IPS-11a (cell line): ENCODE data around the gene ABCC4.
"Not testable (repeated sequence)": the region's sequence is repeated elsewhere in the genome, so short reads cannot be mapped to it uniquely, and the experiment has no call there.

Source experiments
- H3K4me3 ChIP-seq: one replicate; pipeline ENCODE4 v1.5.1; 2013; ENCODE audit warnings: low read depth, low read length, control low read depth

Gene ABCC4

GRCh38 chr13:95204231-95204765 lies 97.0 kb downstream of the ABCC4 start:
- no peak overlapping the region for H3K4me3 ChIP-seq

GRCh38 chr13:95201814-95202651 lies 99.2 kb downstream of the ABCC4 start:
- no peak overlapping the region for H3K4me3 ChIP-seq

- not testable (repeated sequence) for H3K4me3 ChIP-seq
Measured at GRCh38 chr13:95200386-95200957, 100.8 kb downstream of the ABCC4 start.

- H3K4me3 ChIP-seq = no peak overlapping the region
Measured at GRCh38 chr13:95199896-95200295, 101.4 kb downstream of the ABCC4 start.

- not testable (repeated sequence) for H3K4me3 ChIP-seq
Measured at GRCh38 chr13:95198606-95199005, 102.6 kb downstream of the ABCC4 start.

- no peak overlapping the region for H3K4me3 ChIP-seq
Measured at GRCh38 chr13:95197548-95197947, 103.7 kb downstream of the ABCC4 start.

GRCh38 chr13:95195146-95195545 lies 106.1 kb downstream of the ABCC4 start:
- no peak overlapping the region for H3K4me3 ChIP-seq

- H3K4me3 ChIP-seq = no peak overlapping the region
Measured at GRCh38 chr13:95193509-95194230, 107.6 kb downstream of the ABCC4 start.

- H3K4me3 ChIP-seq = no peak overlapping the region
Measured at GRCh38 chr13:95192998-95193397, 108.3 kb downstream of the ABCC4 start.

GRCh38 chr13:95192564-95192945 lies 108.7 kb downstream of the ABCC4 start:
- H3K4me3 ChIP-seq = not testable (repeated sequence)

GRCh38 chr13:95191821-95192563 lies 109.3 kb downstream of the ABCC4 start:
- H3K4me3 ChIP-seq = no peak overlapping the region

GRCh38 chr13:95188128-95188527 lies 113.1 kb downstream of the ABCC4 start:
- H3K4me3 ChIP-seq = no peak overlapping the region

- H3K4me3 ChIP-seq = no peak overlapping the region
Measured at GRCh38 chr13:95185851-95186250, 115.4 kb downstream of the ABCC4 start.

GRCh38 chr13:95185311-95185710 lies 115.9 kb downstream of the ABCC4 start:
- H3K4me3 ChIP-seq = no peak overlapping the region

- H3K4me3 ChIP-seq = no peak overlapping the region
Measured at GRCh38 chr13:95184317-95184716, 116.9 kb downstream of the ABCC4 start.

- H3K4me3 ChIP-seq = no peak overlapping the region
Measured at GRCh38 chr13:95182570-95183265, 118.5 kb downstream of the ABCC4 start.

GRCh38 chr13:95181586-95181985 lies 119.7 kb downstream of the ABCC4 start:
- H3K4me3 ChIP-seq = no peak overlapping the region

GRCh38 chr13:95180513-95181245 lies 120.6 kb downstream of the ABCC4 start:
- H3K4me3 ChIP-seq = no peak overlapping the region

- H3K4me3 ChIP-seq = no peak overlapping the region
Measured at GRCh38 chr13:95176611-95177259, 124.5 kb downstream of the ABCC4 start.
